Skeletal muscle tissue (tissue), 4 donors: ENCODE measurements around the gene AGXT. TPM values are rescaled to one million over a fixed set of nuclear protein-coding genes. Genes with fewer than 3 reads are reported as not detected.

Experiments used
- H3K27ac ChIP-seq: one replicate; pipeline ENCODE4 v1.7.0; 2013; ENCODE audit warnings: mild to moderate bottlenecking, low read depth, low read length, inconsistent platforms
- H3K27me3 ChIP-seq, 3 donors: one replicate each; pipeline ENCODE4 v1.7.0; 2013; ENCODE audit warnings: low read length in 3 of 3; ENCODE audit not compliant: control insufficient read depth in 3 of 3, insufficient read depth in 3 of 3
- H3K36me3 ChIP-seq, 3 donors: one replicate each; pipeline ENCODE4 v1.7.0; 2013; ENCODE audit warnings: low read length in 3 of 3; ENCODE audit not compliant: control insufficient read depth in 3 of 3, insufficient read depth in 3 of 3
- H3K4me1 ChIP-seq, 3 donors: one replicate each; pipeline ENCODE4 v1.7.0; 2013; ENCODE audit warnings: low read length in 3 of 3, mild to moderate bottlenecking in 3 of 3; ENCODE audit not compliant: control insufficient read depth in 3 of 3, insufficient read depth in 3 of 3
- H3K4me3 ChIP-seq, 3 donors: one replicate each; pipeline ENCODE4 v1.7.0; 2013; ENCODE audit warnings: low read length in 3 of 3
- H3K9ac ChIP-seq, 3 donors: one replicate each; pipeline ENCODE4 v1.7.0; 2013; ENCODE audit warnings: low read length in 3 of 3, mild to moderate bottlenecking in 3 of 3, moderate library complexity in 2 of 3, low read depth in 1 of 3
- H3K9me3 ChIP-seq, 3 donors: one replicate each; pipeline ENCODE4 v1.7.0; 2013; ENCODE audit warnings: low read length in 3 of 3; ENCODE audit not compliant: control insufficient read depth in 3 of 3
- total RNA-seq: library from RNA; depleted of rRNA; stranded (reverse); fragments of >200 nt; gene quantifications from one replicate; pipeline ENCODE4 v1.2.3, GENCODE V29; 2014
- donor health status: Osteomylitis.

The AGXT gene
- total RNA-seq, 1 donor from 2014 or later, result not detected

DNA sequence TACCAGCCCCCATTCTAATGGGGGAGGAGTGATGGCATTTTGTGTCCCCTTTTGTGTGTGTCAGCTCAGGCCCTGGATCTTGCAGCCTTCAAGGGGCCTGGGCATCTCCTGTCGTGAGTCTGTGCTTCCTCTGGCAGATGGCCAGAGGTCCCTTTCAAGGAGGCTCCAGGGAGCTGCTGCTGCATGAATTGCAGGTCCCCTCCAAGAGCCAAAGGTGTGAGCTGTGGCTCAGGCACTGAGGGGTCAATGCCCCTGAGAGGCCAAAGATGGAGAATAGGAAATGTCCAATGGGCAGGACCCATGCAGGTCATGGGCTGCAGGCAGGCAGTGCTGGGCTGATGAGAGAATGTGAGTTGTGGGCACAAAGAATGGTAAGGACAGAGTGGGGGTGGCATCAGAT is 16.9 kb downstream of the AGXT start:
- H3K36me3 ChIP-seq, result no peaks in the 10 kb centered on the region
- peaks cover 0 to 2% (median 0%) of the 10 kb centered on the region in 3 donors for H3K27me3 ChIP-seq
- no peak overlapping the region for H3K4me3 ChIP-seq
- H3K9me3 ChIP-seq, result no peaks in the 10 kb centered on the region
- no peak overlapping the region for H3K9ac ChIP-seq
- H3K27ac ChIP-seq, result no peak overlapping the region
- H3K4me1 ChIP-seq, result no peaks in the 10 kb centered on the region

DNA sequence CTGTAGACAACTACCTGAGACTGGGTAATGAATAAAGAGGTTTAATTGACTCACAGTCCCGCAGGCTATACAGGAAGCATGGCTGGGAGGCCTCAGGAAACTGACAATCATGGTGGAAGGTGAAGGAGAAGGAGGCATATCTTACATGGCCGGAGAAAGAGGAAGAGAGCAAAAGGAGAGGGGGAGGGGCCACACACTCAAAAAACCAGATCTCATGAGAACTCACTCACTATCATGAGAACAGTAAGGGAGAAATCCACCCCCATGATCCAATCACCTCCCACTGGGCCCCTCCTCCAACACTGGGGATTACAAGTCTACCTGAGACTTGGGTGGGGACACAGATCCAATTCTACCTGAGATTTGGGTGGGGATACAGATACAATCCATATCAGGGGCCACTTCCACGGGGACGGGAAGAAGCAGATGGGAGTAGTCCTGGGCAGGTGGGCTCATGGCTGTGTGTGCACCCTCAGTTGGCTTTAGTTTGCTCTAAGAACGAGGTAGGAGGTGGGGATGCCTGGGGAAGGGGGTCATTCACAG is 17.5 kb downstream of the AGXT start:
- no peaks in the 10 kb centered on the region for H3K36me3 ChIP-seq
- no peak overlapping the region for H3K27ac ChIP-seq
- H3K27me3 ChIP-seq, result peaks cover 0 to 2% (median 0%) of the 10 kb centered on the region in 3 donors

DNA sequence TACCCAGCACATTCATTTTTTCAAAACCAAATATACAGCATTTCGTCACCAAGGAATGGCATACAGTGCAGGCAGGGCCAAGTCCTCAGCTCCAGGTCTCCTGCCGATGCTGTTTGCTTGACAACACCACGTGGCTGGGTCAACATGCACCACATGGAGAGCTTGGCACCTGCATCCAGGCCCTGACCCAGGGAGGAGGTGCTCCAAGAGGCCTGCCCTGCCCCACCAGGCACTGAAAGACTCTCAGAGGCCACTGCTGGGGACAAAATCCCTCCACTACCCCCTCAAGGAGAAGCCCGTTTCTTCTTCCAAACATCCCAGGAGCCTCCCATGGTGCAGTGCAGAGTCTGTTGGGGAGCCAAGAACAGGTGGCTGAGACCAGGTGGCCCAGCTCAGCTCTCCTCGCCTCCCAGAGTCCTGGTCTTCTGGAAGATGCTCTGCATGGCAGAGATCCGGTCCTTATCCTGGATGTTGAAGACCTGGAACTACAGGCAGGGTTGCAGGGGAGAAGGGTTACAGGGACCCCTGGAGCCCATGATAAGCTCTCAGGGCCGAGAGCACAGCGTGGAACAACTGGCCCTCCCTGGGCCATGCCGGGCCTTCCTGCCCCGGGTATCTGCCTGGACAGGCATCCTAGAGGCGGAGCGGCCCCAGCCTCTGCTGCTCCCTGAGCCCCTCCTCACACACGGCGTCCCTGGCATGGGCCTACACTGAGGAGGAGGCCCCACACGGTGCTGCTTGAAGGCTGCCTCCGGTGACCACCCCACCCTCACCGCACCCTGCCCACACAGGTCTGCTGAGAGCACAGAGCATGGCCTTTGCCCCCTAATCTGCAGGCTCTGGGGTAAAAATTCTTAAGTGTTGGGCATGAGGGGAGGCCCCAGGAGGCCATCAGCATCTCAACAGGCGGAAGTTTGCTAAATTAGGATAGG is 18.3 kb downstream of the AGXT start:
- Histone ChIP-seq H3K4me1 (no peaks in the 10 kb centered on the region), H3K36me3 (no peaks in the 10 kb centered on the region), H3K4me3 (no peak overlapping the region), H3K27me3 (peaks cover 0 to 2% (median 0%) of the 10 kb centered on the region in 3 donors), H3K9ac (no peak overlapping the region), H3K27ac (no peak overlapping the region), H3K9me3 (no peaks in the 10 kb centered on the region)

More for the DNA sequence above, 17.5 kb downstream of the AGXT start:
- Histone ChIP-seq H3K4me1 (no peaks in the 10 kb centered on the region), H3K4me3 (no peak overlapping the region), H3K9me3 (no peaks in the 10 kb centered on the region), H3K9ac (no peak overlapping the region)

DNA sequence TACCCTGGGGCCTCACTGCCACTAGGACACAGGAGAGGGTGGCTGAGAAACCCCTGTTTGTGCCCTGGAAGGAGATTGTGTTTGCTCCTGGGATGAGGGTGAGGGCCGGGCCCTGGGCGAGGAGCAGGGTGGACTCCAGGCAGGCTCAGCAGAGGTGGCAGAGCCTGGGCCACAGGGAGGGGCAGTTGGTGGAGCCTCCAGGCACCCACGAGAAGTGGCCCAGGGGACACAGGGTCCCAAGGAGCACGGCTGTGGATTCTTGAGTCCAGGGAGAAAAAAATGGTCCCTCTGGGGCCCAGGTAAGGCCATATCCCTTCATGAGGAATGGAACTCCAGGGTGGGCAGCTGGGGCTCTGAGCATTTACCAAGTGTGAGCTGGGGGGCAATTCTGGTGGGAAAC is 19.0 kb downstream of the AGXT start:
- Histone ChIP-seq H3K36me3 (no peaks in the 10 kb centered on the region), H3K4me3 (no peak overlapping the region)

DNA sequence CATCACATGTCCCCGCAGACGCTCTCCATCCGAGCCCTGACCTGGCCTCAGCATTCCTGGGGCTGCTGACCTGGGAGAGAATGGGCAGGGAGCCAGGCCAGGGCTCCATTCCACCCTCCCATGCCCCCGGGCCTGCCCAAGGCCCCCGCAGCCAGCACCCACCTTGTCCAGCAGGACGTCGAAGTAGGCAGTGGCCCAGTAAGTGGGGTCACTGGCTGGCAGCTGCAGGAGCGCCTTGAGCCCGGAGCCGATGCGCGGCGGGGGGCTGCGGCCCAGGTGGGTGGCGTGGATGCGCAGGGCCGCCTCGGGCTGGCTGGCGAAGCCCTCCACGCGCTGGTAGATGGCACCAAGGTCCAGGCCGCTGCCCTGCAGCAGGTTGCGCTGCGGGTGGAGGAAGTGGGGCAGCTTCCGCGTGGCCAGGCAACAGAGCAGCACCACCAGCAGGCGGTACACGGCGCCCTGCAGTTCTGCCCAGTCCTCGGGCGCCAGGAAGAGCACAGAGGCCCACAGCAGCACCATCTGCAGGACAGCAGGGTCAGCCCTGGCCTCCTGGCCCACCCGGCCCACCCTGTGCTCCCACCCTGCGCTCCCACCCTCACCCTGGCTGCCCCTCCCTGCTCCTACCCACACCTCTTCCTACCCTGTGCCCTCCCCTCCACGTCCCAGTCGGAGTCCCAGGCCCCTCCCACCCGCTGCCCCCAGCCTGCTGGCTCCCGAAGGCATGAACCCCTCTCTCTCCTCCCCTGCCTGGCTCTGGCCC is 19.7 kb downstream of the AGXT start:
- Histone ChIP-seq H3K9ac (no peak overlapping the region), H3K4me3 (no peak overlapping the region), H3K9me3 (no peaks in the 10 kb centered on the region), H3K36me3 (no peaks in the 10 kb centered on the region), H3K27ac (no peak overlapping the region), H3K27me3 (peaks cover 0 to 2% (median 0%) of the 10 kb centered on the region in 3 donors), H3K4me1 (no peaks in the 10 kb centered on the region)

More for the DNA sequence above, 19.0 kb downstream of the AGXT start:
- Histone ChIP-seq H3K4me1 (no peaks in the 10 kb centered on the region), H3K9me3 (no peaks in the 10 kb centered on the region), H3K27me3 (peaks cover 0 to 2% (median 0%) of the 10 kb centered on the region in 3 donors), H3K9ac (no peak overlapping the region), H3K27ac (no peak overlapping the region)

DNA sequence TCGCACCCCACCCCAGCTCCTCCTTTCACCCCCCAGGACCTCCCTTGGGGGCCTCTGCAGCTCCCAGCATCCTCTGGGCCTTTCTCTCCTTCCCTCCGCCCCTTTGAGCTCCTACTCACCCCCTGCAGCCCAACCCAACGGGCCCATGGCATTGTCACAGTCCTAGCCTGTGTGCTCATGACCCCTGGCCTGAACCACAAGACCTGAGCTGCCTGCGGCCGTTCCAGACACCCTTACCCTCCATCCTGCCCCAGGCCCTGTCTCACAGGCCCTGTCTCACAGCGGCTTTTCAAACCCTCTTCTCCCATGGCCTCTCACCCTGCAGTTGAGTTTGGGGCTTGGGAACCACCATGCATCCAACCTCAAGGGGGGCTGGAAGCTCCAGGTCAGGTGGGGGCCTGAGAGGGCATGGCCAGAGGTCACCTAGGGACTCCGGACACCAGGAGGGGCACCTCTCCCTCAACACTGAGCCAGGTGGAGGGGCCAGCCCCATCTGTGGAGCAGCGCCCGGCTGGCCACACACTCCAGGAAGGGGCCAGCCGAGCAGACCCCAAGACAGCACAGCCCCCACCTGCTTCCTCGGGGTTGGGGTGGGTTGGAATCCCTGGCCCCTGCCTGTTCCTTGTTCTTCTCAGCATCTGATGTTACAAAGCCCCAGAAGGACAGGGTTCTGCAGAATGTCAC is 20.4 kb downstream of the AGXT start:
- Histone ChIP-seq H3K4me1 (no peaks in the 10 kb centered on the region), H3K4me3 (no peak overlapping the region), H3K9me3 (no peaks in the 10 kb centered on the region), H3K27ac (no peak overlapping the region), H3K36me3 (no peaks in the 10 kb centered on the region), H3K27me3 (peaks cover 0 to 2% (median 0%) of the 10 kb centered on the region in 3 donors), H3K9ac (no peak overlapping the region)

DNA sequence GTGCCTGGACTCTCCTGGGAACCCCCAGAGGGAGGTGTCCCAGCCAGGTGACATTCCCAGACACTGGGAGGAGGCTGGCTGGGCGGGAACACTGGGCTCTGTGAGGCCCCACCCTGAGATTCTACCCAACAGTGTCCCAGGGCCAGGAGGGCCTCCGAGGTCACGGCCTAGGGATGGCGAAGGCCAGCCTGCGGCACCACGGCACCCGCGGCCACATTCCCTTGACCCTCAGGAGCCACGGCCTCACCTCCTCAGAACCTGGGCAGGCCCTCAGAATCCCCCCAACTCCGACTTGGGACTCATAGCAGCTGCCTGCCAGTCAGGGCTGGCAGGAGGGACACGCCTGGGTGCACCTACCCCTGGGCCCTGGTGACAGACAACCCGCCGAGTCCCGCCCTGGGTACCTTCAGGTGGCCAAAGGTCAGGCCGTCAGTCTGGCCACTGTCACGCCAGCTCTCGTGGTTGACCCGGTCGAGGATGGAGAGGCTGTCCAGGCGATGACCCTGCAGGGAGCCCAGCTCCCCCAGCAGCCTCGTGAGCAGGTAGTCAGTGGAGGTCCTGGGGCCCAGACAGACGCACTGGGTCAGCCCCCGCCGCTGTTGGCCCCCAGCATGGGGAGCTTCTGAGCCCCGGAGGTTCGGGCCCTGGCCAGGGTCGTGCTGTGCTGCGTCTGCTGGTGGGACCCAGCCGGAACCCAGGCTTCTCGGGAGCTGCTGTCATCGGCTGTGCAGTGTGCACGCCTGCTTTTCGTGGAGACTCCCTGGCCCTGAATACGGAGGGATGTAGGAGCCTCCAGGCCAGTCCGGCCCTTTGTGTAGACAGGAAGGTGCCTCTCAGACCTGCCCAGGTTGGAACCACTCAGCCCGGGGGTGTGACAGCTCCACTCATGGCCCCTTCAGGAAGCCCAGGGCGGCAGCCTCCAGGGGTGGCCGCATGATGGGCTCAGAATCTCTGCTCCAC is 21.3 kb downstream of the AGXT start:
- peaks cover 0 to 3% (median 0%) of the 10 kb centered on the region in 3 donors for H3K27me3 ChIP-seq
- no peaks in the 10 kb centered on the region for H3K4me1 ChIP-seq
- no peaks in the 10 kb centered on the region for H3K36me3 ChIP-seq
- no peak overlapping the region for H3K9ac ChIP-seq
- H3K27ac ChIP-seq, result no peak overlapping the region
- H3K4me3 ChIP-seq, result no peak overlapping the region
- H3K9me3 ChIP-seq, result no peaks in the 10 kb centered on the region

DNA sequence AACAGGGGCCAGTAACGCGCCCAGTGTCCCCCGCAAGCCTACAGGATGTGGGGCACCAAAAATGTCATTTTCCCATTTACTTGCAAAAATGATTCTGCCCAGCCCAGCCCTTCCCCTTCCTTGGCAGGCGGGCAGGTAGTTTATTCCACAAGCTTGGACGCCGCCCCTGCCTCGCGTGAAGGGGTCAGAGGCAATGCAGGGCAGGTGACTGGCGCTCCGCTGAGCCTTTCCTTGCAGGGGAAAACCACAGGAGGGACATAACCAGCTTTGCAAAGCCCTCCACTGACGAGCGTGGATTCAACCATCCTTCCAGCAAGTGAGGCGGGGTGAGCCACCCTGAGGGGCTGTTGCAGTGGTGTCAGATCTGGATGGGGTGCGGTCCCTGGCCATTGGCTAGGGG is 22.1 kb downstream of the AGXT start:
- H3K9ac ChIP-seq, result no peak overlapping the region
- H3K4me3 ChIP-seq, result no peak overlapping the region
- no peak overlapping the region for H3K27ac ChIP-seq
- no peaks in the 10 kb centered on the region for H3K36me3 ChIP-seq
- H3K27me3 ChIP-seq, result peaks cover 0 to 3% (median 0%) of the 10 kb centered on the region in 3 donors
- no peaks in the 10 kb centered on the region for H3K9me3 ChIP-seq
- no peaks in the 10 kb centered on the region for H3K4me1 ChIP-seq
